Stimulated activated CD8-positive, alpha-beta memory T cell treated with anti-CD3 and anti-CD28 coated beads, Interleukin-12 subunit alpha, Interleukin-12 subunit beta, amount 100 ng/mL, for 24 hours (primary cell): ENCODE measurements around the gene SLC25A45.

ENCODE experiments used
- DNase-seq: peaks from one replicate; pipeline ENCODE4 v3.0.0-alpha.2; 2020; ENCODE audit errors: extremely low read depth

SLC25A45 gene

DNA sequence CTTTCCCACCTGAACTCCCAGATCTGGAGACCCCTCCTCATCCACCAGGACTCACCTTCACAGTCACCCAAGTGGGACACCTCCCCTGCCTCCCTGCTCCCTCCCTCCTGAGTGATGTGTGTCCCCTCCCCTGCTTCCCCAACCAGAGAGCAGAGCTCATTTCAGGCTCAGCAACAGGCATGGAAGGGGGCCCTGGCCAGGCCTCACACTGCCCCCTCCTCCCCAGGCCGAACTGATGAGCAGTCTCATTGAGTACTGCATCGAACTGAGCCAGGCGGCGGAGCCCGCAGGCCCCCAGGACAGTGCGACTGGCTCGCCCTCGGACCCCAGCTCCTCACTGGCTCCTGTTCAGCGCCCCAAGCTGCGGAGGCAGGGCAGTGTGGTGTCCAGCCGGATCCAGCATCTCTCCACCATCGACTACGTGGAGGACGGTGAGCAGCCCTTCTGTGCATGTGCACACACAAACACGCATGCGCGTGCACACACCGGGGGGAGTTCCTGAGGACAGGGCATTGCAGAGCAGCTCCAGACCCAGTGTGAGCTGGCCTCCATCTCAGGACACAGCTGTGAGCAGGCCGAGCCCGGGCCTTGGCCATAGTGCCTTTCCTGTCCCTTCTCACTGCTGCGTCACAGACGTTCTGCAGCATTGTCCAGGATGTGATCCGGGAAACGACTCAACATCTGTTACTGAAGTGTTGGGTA, 22.3 kb upstream of the SLC25A45 start:
- DNase-seq: no peak

DNA sequence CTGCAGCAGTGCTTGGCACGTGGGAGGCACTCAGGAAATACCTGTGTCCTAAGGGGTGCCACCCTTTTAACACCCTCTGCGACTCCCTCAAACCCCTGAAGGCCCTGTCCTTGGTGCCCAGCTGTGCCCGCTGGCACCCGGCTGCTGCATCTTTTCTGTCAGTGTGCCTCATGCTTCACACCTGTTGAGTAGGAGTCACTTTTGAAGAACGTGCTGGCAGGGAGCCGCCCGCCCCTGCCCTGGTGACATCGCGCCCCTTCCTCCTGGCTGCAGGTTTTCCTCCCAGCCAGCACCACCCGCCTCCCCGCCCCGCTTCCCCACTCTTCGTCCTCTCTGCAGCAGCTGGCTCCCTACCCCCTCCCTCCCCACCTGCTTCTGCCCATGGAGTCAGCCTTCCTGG, 21.8 kb upstream of the SLC25A45 start:
- no peak for DNase-seq

DNA sequence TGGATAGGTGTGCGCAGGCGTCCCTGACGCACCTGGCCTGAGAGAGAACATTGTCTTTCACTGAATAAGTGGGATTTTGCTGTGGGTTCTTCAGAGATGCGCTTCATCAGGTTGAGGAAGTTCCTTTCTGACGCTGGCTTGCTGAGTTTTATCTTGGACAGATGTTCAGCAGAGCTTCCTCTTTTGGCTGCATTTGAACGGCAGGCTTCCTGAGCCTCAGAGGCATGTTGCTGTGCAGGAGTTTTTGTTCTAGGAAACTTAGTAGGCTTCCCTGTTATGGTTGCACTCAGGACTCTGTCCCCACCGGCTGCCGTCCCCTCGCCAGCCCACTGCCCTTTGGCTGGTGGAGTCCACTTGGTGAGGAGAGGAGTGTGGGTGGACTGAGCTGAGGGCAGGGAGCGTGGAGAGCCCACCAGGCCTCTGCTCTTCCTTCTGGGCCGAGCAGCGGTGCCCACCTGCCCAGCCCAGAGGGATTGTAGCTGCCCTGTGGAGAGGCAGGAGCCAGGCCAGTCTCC, 21.2 kb upstream of the SLC25A45 start:
- no peak for DNase-seq

- no peak for DNase-seq
These were observed 20.3 kb upstream of the SLC25A45 start for GRCh38 chr11:65402790-65403189.

- no peak for DNase-seq
These were observed 19.4 kb upstream of the SLC25A45 start for GRCh38 chr11:65401803-65402248.

DNA sequence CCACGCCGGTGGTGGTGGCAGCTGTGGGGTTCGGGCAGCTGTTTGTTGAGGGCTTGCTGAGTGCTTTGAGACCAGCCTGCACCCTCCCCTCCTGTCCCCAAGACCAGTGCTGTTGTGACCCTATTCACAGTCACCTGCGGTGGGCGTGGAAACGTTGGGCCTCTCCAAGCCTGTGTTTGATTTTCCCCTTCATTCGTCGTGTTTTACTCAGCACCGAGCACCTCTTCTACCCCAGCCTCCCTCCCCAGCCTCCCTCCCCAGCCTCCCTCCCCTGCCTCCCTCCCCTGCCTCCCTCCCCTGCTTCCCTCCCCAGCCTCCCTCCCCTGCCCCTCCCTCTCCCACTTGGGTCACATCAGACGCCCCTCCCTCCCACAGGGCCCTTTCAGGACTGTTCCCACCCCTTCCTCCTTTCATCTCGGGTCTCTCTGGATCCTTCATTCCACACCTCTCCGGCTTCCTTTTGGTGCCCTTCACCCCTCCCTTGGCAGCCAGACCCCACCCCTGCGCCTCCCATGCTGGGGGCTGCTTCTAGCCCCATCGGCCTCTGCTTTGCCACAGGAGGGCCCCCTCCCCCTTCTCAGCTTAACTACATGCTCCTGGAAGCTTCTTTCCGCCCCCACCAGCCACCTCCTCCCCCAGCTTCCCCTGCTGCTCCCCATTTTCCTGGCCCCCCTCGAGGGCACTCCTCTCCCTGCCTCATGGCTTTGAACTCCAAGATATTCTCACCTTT, 18.8 kb upstream of the SLC25A45 start:
- no peak for DNase-seq

DNA sequence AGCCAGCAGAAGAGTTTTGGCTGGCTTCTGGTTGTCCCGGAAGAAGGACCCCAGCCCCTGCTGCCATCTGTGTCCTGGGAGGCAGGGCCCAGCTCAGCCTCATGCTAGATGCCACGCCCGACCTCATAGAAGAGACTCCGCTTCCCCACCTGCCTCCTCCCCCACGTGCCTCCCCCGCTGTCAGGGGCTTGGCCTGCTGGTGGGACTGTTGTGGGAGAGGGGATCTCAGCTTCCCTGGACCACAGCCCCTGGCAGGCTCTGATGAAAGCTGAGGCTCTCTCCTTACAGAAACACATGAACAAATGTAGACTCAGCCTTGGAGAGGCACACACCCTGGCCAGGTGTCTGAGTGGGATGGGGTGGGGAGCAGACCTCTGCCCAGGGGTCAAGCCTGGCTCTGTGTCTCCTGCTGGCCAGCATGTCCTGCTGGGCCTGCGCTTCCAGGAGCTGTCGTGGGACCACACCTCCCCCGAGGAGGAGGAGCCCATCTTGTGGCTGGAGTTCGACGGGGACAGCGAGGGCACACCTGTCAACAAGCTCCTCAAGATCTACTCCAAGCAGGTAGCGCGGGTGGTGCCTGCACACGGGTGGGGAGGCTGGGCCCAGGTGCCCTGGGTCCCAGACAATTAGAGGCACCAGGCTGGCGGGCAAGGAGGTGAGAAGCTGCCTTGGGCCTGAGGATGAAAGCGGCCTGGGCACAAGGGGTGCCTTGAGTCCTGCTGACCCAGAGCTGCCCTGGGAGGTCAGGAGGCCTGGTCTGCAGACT, 18.0 kb upstream of the SLC25A45 start:
- DNase-seq: no peak

DNA sequence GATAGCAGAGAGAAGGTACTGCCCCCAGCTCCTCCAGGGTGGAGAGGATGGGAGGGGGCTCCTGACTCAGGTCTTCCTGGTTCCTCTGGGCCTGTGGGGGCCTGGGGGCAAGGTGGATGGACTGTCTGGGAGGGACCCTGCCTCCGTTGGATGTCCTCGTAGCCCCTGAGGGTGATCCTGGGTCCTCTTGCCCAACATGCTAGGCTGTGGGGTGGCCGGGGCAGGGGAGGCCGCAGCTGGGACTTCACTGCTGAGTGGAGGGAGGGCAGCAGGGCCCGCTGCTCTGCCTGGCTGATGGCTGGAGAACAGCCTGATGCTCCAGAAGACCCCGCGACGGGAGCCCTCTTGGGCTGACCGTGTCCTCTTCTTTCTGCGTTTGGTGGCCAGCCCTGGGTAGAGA, 17.4 kb upstream of the SLC25A45 start:
- no peak for DNase-seq

DNA sequence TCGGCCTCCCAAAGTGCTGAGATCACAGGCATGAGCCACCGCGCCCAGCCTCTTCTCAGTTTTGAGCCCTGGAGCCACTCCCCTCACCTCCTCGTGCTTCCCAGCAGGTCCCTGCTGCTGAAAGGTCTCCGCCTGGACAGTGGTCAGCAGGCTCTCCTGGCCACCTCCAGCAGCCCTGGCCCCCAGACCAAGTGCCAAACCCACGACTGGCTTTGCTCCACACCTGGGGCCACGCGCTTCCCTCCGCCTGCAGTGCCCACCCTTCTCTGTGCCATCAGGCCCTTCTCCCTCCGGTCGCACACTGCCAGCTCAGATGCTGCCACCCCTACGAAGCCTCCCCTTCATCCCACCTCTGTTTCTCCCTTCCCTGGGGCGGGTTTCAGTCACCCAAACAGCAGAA, 16.8 kb upstream of the SLC25A45 start:
- DNase-seq: no peak

DNA sequence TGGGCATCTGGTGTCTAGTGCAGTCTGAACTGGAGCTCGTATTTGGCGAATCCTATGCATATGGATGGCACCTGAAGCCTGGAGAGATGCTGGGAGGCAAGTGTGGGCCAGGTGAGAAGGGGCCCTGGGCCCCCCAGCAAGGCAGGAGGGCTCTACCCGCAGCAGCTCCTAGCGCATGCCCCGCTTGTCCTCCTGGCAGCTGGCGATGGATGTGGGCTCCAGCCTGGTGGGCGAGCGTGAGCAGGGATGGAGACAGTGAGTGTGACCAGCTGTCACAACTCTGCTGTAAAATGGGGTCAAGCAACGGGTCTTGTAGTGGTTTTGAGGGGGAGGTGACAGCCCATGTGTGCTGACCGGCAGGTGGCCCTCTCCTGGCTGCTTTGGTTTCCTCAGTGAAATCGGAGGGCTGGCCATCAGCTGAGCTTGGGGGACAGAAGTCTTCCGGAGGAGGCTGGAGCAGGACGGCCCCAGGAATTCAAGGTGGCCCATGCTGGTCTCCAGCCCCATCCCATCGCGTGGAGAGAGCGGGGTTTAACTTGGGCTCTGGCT, 16.0 kb upstream of the SLC25A45 start:
- no peak for DNase-seq

DNA sequence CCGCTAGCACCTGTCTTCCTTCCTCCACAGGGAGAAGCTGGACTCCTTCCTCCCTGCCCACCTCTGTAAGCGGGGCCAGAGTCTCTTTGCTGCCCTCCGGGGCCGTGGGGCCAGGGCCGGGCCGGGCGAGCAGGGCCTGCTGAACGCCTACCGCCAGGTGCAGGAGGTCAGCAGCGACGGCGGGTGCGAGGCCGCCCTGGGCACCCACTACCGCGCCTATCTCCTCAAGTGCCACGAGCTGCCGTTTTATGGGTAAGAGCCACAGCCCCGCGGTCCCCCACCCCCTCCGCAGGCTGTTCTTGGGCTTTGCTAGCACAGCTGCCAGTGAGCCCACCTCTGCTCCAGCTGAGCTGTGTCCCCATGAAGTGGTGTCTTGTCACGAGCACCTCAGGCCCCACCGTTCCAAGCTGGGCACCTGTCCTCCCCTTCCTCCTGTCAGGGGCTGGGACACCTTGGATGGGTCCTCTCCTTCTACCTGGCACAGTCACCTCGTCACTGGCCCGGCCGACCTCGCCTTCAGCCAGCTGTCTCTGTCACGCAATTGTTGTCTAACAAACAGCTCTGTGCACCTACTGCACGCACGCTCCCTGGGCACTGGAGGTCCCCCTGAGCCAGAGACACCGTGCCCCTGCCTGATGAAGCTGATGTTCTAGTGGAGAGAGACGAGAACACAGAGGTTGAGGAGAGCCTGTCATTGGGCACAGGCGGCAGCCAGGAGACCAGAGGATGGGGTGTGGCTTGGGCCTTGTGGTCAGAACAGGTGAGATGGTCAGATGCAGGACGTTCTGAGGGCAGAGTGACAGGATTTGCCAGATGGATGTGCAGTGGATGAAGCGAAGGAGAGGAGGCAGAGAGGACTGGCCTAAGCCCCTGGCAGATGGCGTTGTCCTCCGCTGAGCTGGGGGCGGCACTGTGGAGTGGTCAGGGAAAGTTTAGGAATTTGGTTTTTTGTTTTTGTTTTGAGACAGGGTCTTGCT, 14.6 kb upstream of the SLC25A45 start:
- no peak for DNase-seq

DNA sequence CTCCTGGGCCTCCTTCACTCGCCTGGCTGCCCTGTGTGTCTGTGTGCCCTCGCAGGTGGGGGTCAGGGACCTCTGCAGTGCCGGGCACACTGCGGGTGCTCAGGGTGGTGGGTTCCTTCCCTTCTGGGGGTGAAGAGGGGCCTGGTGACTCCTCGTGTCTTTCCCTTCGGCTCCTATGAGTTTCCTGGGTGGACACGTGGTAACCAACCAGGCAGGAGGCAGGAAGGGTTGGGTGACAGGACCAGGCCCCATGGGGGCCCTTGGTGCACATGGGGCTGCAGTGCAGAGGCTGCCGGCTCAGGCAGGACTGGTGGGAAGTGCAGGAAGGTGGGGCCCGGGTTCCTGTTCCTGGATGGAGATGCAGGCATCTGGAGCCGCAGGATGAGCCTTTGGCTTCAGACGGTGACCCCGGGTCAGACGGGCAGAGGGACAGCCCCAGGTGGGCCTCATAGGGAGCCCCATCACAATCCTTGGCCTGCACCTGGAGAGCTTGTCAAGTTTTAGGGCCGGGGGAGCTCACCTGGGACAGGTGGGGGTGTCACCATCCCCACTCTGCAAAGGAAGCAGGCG, 13.6 kb upstream of the SLC25A45 start:
- no peak for DNase-seq

- DNase-seq: no peak
These were observed 11.7 kb upstream of the SLC25A45 start for GRCh38 chr11:65394125-65394536.

- DNase-seq: no peak
These were observed 11.2 kb upstream of the SLC25A45 start for GRCh38 chr11:65393513-65394079.

GRCh38 chr11:65392899-65393298, 10.5 kb upstream of the SLC25A45 start:
- DNase-seq: no peak

- DNase-seq: no peak
These were observed 9.9 kb upstream of the SLC25A45 start for GRCh38 chr11:65392186-65392829.

DNA sequence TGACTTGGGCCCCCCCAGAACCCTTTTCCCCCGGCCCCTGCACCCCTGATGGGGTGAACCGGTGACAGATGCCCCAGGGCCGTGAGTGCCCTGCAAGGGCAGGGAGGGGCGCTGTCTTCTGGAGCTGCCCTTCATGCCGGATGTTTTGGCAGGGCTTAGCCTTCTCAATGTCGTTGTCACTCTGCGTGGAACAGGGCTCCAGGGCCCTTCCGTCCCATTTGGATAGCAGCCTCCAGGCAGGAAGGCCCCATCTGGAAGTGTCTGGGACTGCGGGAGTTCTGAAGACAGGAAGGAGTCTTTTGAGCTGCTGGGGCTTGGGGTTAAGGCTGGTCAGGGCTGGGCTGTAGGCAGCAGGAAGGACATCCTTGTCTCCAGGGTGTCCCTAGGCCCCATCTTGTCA, 8.6 kb upstream of the SLC25A45 start:
- DNase-seq: no peak

GRCh38 chr11:65390099-65390941, 7.9 kb upstream of the SLC25A45 start:
- no peak for DNase-seq
